Skeletal muscle tissue (tissue), 4 donors: ENCODE measurements around the gene HLA-DQB1. TPM values are rescaled to one million over a fixed set of nuclear protein-coding genes. Genes with fewer than 3 reads are reported as not detected.

Experiments used
- H3K27ac ChIP-seq: one replicate; pipeline ENCODE4 v1.7.0; 2013; ENCODE audit warnings: mild to moderate bottlenecking, low read depth, low read length, inconsistent platforms
- H3K27me3 ChIP-seq, 3 donors: one replicate each; pipeline ENCODE4 v1.7.0; 2013; ENCODE audit warnings: low read length in 3 of 3; ENCODE audit not compliant: control insufficient read depth in 3 of 3, insufficient read depth in 3 of 3
- H3K36me3 ChIP-seq, 3 donors: one replicate each; pipeline ENCODE4 v1.7.0; 2013; ENCODE audit warnings: low read length in 3 of 3; ENCODE audit not compliant: control insufficient read depth in 3 of 3, insufficient read depth in 3 of 3
- H3K4me1 ChIP-seq, 3 donors: one replicate each; pipeline ENCODE4 v1.7.0; 2013; ENCODE audit warnings: low read length in 3 of 3, mild to moderate bottlenecking in 3 of 3; ENCODE audit not compliant: control insufficient read depth in 3 of 3, insufficient read depth in 3 of 3
- H3K4me3 ChIP-seq, 3 donors: one replicate each; pipeline ENCODE4 v1.7.0; 2013; ENCODE audit warnings: low read length in 3 of 3
- H3K9ac ChIP-seq, 3 donors: one replicate each; pipeline ENCODE4 v1.7.0; 2013; ENCODE audit warnings: low read length in 3 of 3, mild to moderate bottlenecking in 3 of 3, moderate library complexity in 2 of 3, low read depth in 1 of 3
- H3K9me3 ChIP-seq, 3 donors: one replicate each; pipeline ENCODE4 v1.7.0; 2013; ENCODE audit warnings: low read length in 3 of 3; ENCODE audit not compliant: control insufficient read depth in 3 of 3
- total RNA-seq: library from RNA; depleted of rRNA; stranded (reverse); fragments of >200 nt; gene quantifications from one replicate; pipeline ENCODE4 v1.2.3, GENCODE V29; 2014
- donor health status: Osteomylitis.

Gene HLA-DQB1
- total RNA-seq, 1 donor from 2014 or later, result 7.8 TPM

DNA sequence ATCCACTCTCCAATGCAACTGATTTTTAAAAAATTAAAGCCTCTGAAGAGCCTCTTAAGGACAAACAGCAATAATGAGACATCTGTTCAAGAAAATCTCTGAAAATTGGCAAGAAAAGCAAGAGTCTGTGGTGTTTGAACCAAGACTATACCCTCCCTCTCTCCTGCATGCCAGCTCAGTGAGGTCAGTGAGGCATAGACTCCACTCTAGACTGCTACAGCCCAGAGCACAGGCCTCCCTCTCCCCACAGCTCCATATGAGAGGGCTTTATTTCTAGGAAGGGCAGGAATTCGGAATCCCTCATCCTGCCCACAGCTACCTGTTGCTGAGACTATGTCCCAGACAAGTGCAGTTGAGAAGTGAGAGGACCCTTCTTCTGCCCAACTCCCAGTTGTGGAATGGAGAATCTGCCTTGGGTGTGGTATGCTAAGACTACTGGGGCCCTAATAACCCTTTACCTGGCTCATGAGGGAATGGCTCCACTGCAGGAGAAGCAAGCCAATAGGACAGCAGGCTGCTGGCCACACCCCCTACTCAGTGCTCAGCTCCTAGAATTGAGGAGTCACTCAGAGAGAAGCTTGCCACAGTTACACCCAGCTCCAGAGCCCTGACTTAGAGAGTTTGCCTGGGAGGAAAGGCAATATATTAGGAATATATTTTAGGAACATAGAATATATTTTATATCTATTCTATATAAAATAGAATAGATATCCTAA lies 51.9 kb downstream of the HLA-DQB1 start:
- Histone ChIP-seq H3K9me3 (no peaks in the 10 kb centered on the region), H3K36me3 (no peaks in the 10 kb centered on the region), H3K27me3 (no peaks in the 10 kb centered on the region), H3K27ac (no peak overlapping the region), H3K9ac (no peak overlapping the region), H3K4me1 (no peaks in the 10 kb centered on the region), H3K4me3 (no peak overlapping the region)

DNA sequence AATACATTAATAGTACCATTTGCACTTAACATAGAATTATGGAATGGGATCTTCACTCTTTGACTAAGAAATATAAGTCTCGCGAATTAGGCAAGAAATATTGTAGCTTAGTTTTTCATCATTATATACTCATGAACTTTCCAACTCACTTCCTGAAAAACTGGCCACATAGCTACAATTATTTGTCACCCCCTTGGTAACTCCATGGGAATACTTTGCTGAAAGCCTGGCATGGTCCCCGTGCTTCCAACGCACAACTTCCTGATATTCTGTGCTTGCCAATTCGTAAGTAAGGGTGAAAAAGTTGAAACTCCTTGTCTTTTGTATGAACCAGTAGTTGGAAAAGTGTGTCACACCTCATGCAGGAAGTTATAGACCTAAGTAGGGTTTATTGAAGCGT lies 53.0 kb downstream of the HLA-DQB1 start:
- H3K36me3 ChIP-seq, result no peaks in the 10 kb centered on the region
- no peaks in the 10 kb centered on the region for H3K27me3 ChIP-seq
- H3K27ac ChIP-seq, result no peak overlapping the region
- H3K9me3 ChIP-seq, result no peaks in the 10 kb centered on the region
- H3K4me1 ChIP-seq, result no peaks in the 10 kb centered on the region
- no peak overlapping the region for H3K9ac ChIP-seq
- H3K4me3 ChIP-seq, result no peak overlapping the region

DNA sequence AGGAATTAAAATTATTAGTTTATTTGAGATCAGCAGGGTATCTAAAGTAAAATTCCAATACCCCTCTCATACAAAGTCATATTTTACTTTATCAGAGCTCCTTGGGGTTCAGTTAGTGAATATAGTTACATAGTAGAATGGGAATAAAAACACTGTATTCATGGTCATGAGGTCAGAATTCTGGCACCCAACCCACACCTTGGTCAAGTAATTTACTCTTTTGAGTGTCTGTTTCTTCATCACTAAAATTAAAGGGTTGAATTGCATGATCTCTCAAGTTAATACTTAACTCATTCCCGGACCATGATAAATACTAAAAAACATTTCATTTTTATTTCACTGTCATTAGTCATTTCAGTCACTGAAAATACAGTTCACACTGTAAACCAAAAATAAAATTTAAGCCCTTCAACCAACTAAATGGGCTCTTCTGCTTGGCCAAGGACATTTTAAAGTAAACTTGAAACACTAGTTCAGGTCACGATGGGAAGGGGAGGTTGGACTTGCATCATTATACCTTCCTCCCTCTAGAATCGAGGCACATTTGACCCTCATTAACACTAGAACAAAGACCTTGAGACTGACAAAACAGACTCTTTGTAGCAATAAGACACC lies 55.7 kb downstream of the HLA-DQB1 start:
- no peak overlapping the region for H3K9ac ChIP-seq
- no peak overlapping the region for H3K4me3 ChIP-seq
- no peaks in the 10 kb centered on the region for H3K9me3 ChIP-seq
- H3K27me3 ChIP-seq, result peaks cover 0 to 6% (median 0%) of the 10 kb centered on the region in 3 donors
- no peaks in the 10 kb centered on the region for H3K36me3 ChIP-seq
- no peak overlapping the region for H3K27ac ChIP-seq
- H3K4me1 ChIP-seq, result no peaks in the 10 kb centered on the region

DNA sequence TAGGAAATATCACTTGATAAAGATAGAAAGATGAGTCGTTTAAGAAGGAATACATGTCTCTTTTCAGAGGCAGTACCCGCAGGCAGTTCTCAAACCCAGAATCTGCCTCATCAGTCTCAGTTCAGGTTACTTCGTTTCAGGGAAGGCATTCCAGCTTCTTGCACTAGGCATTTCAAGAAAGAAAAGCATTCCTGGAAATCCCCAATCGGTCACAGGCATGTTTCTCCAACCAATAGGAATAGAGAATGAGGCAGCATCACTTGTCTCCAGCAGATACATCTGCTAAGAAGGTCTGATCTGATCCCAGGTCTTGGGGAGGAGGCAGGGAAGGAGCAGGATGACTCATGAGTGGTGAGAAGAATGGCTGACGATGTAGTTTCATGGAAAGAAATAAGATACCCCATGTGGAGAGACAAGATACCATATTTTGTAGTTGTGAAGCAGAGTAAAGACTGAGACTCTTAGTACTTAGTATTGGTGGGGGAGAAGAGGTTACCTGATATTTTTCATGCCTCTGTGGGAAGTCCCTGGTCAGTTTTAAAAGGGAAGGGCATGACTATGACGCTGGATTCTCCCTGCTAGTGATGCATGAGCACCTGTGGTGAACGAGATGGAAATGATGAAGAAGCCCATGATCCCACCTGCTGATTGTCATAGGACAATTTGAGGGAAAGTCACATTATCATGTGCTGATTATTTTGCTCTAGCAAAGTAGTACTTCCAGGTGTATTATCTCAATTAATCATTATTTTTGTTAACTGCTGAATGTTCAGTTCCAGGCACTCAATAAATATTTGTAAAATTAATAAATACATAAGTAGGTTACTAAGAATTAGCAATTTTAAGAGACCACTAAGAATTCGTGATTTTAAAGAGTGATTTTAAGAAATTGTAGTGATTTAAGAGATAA lies 56.5 kb downstream of the HLA-DQB1 start:
- Histone ChIP-seq H3K36me3 (no peaks in the 10 kb centered on the region), H3K27ac (peak overlapping the region; percentile 64), H3K27me3 (peaks cover 0 to 6% (median 0%) of the 10 kb centered on the region in 3 donors), H3K9me3 (no peaks in the 10 kb centered on the region), H3K4me3 (peak overlapping the region in 1 of 3 donors; percentile 28), H3K4me1 (no peaks in the 10 kb centered on the region), H3K9ac (no peak overlapping the region)

Other genes starting within 250 kb of the HLA-DQB1 start
- gene HLA-DRA, start 226.8 kb downstream of the HLA-DQB1 start, total RNA-seq, result 54.3 TPM
- gene HLA-DRB5, start 136.4 kb downstream of the HLA-DQB1 start, total RNA-seq, result 14.6 TPM
- gene HLA-DRB1, start 76.8 kb downstream of the HLA-DQB1 start, total RNA-seq, result 28.7 TPM
- gene HLA-DQA1, start 29.3 kb downstream of the HLA-DQB1 start, total RNA-seq, result 1.0 TPM
- gene HLA-DQA2, start 74.7 kb upstream of the HLA-DQB1 start, total RNA-seq, result not detected
- not detected for gene HLA-DQB2, start 96.9 kb upstream of the HLA-DQB1 start, total RNA-seq
- gene HLA-DOB, start 150.3 kb upstream of the HLA-DQB1 start, total RNA-seq, result not detected
- gene TAP2, start 172.1 kb upstream of the HLA-DQB1 start, total RNA-seq, result 9.4 TPM
- gene PSMB8, start 177.4 kb upstream of the HLA-DQB1 start, total RNA-seq, result 18.8 TPM
- 14.1 TPM for gene TAP1, start 187.0 kb upstream of the HLA-DQB1 start, total RNA-seq
- 7.8 TPM for gene PSMB9, start 187.5 kb upstream of the HLA-DQB1 start, total RNA-seq